NOMO-1 (cell line): ENCODE measurements around the gene RC3H2.
"Not testable (repeated sequence)": the region's sequence is repeated elsewhere in the genome, so short reads cannot be mapped to it uniquely, and the experiment has no call there.

Experiments
- DNase-seq, 2 experiments: peaks; one replicate each; lab custom pipeline; 2025; ENCODE audit not compliant: unreplicated experiment in 2 of 2; lab: John Stamatoyannopoulos, UW

RC3H2 gene

DNA sequence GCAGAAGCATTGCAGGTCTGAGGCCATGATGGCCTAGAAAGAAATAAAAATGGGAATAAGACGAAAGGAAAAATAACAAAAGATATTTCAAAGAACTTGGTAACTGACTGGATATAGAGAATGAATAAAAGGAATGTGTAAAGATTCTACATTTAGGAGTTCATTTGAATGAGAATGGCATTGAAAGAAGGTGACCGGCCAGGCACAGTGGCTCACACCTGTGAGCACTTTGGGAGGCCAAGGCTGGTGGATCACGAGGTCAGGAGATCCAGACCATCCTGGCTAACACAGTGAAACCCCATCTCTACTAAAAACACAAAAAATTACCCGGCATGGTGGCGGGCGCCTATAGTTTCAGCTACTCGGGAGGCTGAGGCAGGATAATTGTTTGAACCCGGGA, 17.6 kb upstream of the RC3H2 start:
- DNase-seq = no peak

DNA sequence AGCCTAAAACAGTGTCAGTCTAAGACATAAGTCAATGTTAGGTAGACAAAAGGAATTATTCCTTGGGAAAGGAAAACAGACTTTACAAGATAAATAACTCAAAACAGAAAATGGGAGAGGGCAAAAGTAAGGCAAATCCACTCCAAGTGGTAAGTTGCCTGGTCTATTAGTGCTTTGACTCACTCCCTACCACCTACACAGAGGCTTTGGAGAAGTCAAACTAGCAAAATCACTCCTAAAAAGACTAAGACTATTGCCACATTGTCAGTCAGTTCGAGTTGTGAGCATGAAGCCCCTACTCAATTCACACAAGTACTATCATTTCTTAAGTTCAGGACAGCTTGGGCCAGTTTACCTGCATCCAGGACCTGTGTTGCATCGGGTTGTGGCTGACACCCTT, 13.2 kb upstream of the RC3H2 start:
- no peak for DNase-seq

DNA sequence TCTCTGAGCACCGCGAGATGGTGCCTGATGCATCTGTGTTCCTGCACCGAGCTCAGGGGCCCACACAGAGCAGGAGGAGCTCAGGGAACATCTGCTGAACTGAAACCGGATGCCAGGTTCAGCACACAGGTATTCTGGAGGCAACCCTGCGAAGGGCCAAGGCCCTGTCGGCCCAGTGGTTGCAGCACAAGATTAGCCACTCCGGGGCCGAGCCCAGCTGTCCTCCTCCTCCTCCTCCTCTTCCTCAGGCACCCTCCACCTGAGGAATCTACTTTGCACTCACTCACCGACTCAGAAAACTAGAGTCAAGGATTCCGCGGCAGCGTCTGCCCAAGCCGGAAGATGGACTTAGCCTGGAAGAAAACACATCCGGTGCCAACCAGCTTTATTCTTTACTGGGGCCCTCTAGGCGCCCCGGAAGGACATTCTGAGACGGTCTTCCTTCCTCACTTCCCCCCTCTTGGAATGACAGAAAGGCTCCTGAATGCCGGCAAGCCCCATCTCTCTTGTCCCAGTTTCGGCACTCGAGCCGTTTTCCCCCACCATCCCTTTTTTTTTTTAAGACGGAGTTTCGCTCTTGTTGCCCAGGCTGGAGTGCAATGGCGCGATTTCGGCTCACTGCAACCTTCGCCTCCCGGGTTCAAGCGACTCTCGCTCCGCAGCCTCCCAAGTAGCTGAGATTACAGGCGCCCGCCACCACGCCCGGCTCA, 8.0 kb upstream of the RC3H2 start, which contains the start of gene ZBTB6:
TSS of gene ZBTB6 (minus strand) at position 360 of the 710 bp plus-strand sequence. CDS start 1,251 bp downstream, outside the sequence.
- peak; percentile 67 to 71 for DNase-seq

DNA sequence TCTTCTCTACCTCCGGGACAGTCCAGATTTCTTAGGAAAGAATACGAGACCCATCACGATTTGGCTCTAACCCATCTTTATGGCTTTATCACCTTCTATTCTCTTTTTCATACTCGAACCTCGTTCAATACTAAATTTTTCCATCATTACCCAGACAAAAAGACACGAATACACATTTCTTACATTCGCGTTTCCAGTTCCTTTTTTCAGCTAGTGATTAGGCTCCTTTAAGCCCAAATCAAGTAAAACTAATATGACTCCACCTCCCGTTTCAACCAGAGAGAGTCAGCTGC, 7.5 kb upstream of the RC3H2 start:
- DNase-seq = no peak

DNA sequence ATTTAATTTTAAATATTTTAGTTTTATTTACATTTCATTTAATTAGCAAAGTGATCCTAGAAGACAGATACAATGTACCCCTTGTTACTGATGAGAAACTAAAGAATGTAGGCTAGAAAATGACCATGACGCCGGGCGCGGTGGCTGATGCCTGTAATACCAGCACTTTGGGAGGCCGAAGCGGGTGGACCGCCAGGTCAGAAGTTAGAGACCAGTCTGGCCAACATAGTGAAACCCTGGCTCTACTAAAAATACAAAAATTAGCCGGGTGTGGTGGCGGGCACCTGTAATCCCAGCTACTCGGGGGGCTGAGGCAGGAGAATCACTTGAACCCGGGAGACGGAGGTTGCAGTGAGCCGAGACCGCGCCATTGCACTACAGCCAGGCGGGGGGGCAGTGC, 963 bp upstream of the RC3H2 start:
- DNase-seq = not testable (repeated sequence)

DNA sequence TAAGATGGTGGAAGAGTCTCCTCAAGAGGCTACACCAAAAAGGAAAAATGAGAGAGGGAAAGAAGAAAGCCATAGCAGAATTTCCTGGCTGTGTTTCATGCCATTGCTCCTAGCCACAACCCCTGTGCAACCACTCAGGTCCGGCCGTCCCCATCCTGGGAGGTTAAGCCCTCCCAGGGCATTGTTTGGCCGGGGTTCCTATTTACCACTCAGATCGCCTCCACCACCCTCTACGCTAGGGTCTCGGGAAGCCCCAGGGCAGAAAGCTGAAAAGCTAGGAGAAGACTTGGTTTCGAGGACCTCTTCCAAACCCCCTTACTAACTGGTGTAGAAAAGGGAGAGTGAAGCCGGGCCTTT, 715 bp downstream of the RC3H2 start:
- DNase-seq = peak in 1 of 2 experiments; percentile 22

DNA sequence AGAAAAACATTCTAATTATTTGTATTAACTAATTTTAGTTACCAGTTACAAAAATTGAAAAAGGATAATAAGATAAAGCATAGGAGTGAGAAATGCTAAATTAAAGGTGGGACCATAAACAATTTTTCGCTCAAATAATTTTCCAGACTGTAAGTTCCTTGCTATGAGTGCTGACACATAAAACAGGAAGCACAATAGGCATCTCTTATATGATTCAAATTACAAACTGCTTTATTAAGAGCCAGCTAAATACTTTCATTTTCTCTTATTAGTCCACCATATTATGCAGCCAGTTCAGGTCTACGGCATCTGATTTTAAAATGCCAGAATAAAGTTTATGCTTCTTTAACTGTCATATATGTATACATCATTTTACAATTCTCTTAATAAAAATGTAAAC, 4.4 kb downstream of the RC3H2 start:
- no peak for DNase-seq

DNA sequence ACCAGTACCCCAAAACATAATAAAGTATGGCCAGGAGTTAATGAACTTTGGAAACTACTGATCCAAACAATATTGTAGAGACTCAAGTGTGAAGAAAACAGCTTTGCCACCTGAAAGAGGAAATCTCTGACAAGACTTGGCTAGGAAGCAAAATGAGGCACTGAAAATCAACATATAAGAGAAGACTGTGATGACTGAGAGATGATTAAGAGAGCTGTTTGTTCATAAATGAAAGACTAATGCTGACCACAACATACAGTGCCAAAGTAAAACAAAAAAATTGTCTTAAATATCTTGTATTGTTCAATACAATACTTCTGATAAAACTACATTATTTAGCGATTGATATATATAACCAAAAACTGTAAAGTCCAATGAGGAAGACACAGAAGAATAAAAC, 7.2 kb downstream of the RC3H2 start:
- DNase-seq = no peak

DNA sequence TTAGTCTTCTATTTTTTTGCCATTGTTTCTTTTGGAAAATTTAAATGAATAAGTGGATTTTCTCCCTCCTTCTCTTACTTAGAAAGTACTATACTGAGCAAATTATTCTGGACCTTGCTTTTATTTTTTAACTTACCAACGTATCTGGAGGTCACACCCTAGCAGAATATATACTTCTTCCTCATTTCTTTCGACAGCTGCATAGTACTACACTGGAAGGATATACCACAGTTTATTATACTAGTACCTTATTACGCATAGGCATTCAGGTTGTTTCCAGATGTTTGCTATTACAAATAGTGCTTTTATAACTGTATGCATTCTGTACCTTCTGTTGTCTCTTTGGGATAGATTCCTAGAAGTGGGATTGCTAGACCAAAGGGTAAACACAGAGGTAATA, 16.7 kb downstream of the RC3H2 start:
- DNase-seq = no peak

DNA sequence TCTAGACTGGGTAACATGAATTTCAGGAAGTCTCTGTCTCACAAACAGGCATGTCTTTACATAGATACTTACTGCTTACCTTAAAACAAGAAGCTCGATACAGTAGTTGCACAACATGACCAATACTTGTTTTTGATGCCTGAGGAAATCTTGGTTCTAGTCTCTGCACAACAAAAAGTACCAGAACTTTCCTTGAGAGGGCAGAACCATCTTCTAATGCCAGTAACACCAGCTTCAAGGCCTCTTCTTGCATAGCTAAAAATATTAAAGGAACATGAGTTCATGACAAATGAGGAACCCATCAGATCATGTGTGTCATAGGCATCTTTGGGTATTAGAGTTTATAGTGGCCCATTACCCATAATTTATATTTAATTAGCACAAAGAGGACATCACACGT, 22.0 kb downstream of the RC3H2 start:
- DNase-seq = no peak

DNA sequence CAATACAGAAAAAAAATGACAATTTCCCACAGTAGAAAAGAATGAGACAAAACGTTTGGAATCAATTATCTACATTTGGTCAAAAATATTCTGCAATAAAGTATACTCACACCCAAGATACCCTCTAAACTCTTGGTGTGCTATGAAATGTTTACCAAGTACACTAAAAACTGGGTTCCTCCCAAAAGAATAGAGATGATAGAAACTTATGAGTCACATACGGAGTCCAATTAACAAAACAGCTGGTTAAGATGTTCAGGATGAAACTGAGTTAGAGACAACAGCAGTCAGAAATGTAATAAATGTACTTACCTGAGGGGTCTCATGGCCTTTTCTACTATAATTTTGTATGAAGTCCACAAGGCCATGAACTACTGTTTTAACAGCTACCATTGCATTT, 25.7 kb downstream of the RC3H2 start:
- DNase-seq = no peak

DNA sequence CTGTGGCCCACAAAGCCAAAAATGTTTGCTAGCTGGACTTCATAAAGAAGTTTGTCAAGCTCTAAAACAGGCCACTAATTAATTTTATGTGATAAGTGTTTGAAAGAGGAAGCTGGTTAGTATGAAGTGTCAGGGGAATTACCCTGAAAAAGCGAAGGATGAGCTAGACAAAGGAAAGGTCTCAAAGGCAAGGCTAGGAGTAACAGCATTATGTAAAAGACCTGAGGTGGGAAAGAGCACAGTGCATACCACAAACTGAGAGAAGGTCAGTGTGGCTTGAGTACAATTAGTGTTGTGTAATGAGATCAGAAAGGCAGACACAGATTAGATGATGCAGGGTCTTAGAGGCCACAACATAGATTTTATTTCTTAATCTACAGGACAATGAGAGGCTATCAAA, 29.6 kb downstream of the RC3H2 start:
- no peak for DNase-seq

DNA sequence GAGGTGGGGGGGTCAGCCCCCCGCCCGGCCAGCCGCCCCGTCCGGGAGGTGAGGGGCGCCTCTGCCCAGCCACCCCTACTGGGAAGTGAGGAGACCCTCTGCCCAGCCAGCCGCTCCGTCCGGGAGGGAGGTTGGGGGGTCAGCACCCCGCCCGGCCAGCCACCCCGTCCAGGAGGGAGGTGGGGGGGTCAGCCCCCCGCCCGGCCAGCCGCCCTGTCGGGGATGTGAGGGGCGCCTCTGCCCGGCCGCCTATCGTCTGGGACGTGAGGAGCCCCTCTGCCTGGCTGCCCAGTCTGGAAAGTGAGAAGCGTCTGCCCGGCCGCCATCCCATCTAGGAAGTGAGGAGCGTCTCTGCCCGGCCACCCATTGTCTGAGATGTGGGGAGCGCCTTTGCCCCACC, 37.9 kb downstream of the RC3H2 start:
- DNase-seq = not testable (repeated sequence)

DNA sequence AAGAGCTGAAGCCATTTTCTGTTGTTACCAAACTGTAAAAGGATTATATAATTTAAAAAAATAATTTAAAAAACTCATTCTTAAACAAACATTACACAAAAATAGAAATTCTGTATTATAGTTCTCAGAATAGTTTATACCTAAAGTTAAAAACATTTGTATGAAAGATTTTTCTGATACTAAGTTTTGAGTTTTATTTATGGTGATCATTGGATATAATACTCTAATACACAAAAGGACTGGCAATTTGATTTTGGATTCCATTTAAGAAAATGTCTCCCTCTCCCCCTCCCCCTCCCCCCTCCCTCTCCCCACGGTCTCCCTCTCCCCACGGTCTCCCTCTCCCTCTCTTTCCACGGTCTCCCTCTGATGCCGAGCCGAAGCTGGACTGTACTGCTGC, 39.1 kb downstream of the RC3H2 start:
- DNase-seq = no peak

DNA sequence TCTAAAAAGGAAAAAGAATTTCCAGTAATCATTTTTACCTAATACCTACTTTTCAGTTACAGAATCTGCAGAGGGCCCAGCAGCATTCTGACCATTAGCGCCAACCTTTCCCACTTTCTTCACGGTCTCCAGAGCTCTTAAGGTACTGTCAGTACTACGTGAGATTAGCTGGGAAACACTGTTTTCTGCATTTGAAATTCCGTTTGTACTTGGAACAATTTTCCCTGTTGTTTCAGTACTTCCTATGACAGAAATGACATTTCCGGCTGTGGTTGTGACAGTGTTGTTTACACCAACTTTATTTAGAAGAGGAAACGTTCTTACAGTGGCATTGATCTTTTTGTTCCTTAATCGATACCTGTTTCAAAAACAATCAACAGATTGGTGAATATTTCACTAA, 39.9 kb downstream of the RC3H2 start:
- no peak for DNase-seq

DNA sequence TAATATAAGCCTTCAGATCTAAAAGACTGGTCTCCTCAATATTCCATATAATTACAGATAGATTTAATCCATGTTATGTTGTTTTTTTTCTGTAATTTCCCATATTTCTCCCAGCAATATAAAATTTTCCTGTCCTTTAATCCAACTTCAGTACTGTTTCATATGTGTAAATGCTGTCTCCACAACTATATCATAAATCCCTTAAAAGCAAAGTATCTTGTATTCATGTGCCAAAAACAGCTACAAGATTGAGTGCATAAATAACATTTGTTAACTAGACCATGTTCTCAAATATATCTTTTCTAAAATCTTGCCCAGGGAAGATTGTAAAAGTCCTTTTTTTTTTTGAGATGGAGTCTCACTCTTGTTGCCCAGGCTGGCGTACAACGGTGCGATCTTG, 41.8 kb downstream of the RC3H2 start:
- DNase-seq = no peak

DNA sequence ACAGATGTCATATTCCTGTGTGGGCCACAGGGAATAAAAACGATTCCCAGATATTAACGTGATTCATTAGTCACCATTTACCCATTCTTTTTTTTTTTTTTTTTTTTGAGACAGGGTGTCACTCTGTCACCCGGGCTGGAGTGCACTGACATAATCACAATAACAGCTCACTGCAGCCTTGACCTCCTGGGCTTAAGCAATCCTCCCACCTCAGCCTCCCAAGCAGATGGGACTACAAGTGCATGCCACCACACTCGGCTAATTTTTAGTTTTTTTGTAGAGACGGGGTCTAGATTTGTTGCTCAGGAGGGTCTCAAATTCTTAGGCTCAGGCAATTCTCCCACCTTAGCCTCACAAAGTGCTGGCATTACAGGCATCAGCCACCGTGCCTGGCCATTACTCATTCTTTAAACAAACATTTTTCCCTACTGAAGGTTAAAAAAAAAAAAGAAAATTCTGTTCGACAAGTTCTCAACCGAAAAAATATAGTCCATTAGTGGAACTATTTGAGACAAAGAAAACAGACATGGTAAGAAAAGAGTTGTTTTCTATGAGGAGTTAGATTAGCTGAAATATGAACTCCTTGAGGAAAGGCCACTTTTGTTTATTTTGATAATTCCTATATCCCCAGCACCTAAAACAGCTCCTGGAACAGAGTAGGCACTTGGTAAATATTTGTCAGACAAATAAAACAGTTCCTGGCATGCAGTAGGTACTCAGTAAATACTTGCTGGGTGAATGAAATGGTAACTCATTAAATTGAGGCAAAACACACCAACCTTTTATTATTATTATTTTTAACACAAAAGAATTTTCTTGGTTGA, 44.6 kb downstream of the RC3H2 start:
- DNase-seq = no peak

DNA sequence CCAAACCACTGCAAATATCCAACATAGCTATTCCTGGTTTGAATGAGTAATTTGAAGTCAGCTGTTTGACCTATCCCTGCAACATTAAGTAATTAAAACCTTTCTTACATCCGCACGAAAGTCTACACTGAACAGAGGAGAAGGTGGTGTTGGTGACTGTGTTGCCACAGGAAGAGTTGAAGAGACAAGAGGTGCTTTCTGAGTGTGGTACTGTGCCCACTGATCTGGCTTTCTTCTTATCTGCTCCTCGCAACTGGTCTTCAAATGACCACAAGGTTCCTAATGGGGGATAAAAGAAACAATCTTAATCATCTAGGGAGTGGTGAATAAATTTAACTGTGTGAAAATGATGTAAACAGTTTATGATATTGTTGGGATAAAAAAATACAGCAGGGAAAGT, 47.3 kb downstream of the RC3H2 start:
- DNase-seq = no peak

DNA sequence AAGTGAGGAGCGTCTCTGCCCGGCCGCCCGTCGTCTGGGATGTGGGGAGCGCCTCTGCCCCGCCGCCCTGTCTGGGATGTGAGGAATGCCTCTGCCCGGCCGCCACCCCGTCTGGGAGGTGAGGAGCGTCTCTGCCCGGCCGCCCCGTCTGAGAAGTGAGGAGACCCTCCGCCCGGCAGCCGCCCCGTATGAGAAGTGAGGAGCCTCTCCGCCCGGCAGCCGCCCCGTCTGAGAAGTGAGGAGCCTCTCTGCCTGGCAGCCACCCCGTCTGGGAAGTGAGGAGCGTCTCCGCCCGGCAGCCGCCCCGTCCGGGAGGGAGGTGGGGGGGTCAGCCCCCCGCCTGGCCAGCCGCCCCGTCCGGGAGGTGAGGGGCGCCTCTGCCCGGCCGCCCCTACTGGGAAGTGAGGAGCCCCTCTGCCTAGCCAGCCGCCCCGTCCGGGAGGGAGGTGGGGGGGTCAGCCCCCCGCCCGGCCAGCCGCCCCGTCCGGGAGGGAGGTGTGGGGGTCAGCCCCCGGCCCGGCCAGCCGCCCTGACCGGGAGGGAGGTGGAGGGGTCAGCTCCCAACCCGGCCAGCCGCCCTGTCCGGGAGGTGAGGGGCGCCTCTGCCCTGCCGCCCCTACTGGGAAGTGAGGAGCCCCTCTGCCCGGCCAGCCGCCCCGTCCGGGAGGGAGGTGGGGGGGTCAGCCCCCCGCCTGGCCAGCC, 52.9 kb downstream of the RC3H2 start:
- not testable (repeated sequence) for DNase-seq

DNA sequence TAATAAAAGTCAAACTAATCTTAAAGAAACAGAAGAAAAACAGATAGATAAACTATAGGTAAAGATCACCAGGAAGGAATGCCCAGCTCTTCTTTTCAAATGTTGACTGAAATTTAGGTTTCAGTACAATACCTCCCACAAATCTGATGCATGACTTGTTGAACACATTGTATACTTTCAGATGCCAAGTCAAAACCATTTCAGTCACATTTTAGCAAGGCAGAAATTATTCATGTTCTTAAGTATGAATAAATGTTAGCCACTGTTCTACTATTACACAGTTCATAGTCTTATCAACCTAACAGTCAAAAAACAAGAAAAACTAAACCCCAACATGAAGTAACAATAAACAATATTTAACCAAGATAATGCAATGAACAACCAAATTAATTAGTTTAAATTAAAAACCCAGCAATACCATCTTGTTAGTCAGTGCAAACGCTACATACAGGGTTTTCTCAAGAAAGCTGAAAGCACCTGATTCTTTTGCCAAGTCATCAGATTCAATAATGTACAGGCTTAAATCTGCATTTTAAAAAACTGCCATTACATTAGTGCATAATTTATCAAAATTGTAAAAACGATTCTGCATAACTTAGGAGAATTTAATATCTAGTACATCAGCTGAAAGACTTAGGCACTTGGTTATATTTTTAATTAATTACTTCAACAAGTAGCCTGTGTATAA, 56.8 kb downstream of the RC3H2 start:
- DNase-seq = no peak

DNA sequence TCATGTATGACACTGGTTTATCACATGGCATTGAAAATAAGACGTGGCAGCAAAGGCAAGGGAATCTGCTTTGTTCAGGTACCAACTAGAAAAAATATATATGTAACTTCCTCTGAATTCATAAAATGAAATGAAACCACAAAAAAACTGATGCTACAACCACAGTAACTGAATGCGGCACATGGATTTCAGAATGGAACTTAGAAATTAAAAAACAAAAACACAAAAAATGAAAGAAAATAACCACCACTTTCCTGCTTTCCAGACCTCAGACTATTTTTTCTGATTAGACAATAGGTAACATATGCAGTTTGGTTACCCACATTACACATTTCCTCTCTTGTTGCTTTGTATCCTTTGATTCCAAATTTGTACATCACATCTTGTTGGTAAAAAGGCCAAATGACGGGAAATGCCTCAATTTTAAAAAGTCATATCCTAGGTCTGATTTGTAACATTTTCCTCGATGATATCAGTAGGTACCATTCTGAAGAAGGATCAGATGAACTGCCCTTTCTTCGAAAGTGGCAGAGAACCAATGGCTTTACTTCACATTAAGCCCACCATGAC, 58.7 kb downstream of the RC3H2 start:
- DNase-seq = no peak
